ENCODE results near the gene CLDN14. TPM values are rescaled to one million over a fixed set of nuclear protein-coding genes. Genes with fewer than 3 reads are reported as not detected.

CLDN14 gene
- total and polyA plus RNA-seq, 4 donors = 0.08 to 0.49 (median 0.15) TPM; not detected in 1

- WGBS, 2 donors = 45 to 48% methylated on average over 6 of the region's 6 CpGs
- DNase-seq = no peak
- no peak overlapping the region for H3K9ac ChIP-seq (ENCODE audit: insufficient read depth in 1 of 2, low read length in 2 of 2)
- no peak overlapping the region for H3K27ac ChIP-seq (ENCODE audit: low read depth in 1 of 2, low read length in 1 of 2)
- H3K36me3 ChIP-seq (ENCODE audit: control insufficient read depth in 4 of 4, insufficient read depth in 4 of 4, low read length in 4 of 4) = no peaks in the 10 kb centered on the region
- H3K9me3 ChIP-seq (ENCODE audit: control insufficient read depth in 4 of 4, insufficient read depth in 3 of 4, low read length in 3 of 4) = no peaks in the 10 kb centered on the region
- no peak for TF ChIP-seq CTCF (IDR thresholded peaks at IDR 0.05; ENCODE audit: control extremely low read depth, extremely low read depth)
- no peak overlapping the region for H3K4me3 ChIP-seq
- H3K4me1 ChIP-seq (ENCODE audit: control insufficient read depth in 5 of 5, insufficient read depth in 5 of 5, low read length in 5 of 5) = peaks cover 0 to 11% (median 6%) of the 10 kb centered on the region in 5 donors
- H3K27me3 ChIP-seq (ENCODE audit: control insufficient read depth in 3 of 3, insufficient read depth in 3 of 3, low read length in 2 of 3) = no peaks in the 10 kb centered on the region
- no peak for ATAC-seq (ENCODE audit: insufficient read depth, low FRiP score)
These were observed 31.0 kb upstream of the CLDN14 start for GRCh38 chr21:36510911-36511310.

- no peaks in the 10 kb centered on the region for H3K36me3 ChIP-seq (ENCODE audit: control insufficient read depth in 4 of 4, insufficient read depth in 4 of 4, low read length in 4 of 4)
- no peak for TF ChIP-seq CTCF (IDR thresholded peaks at IDR 0.05; ENCODE audit: control extremely low read depth, extremely low read depth)
- H3K27ac ChIP-seq (ENCODE audit: low read depth in 1 of 2, low read length in 1 of 2) = peak overlapping the region in 1 of 2 donors; percentile 24
- no peaks in the 10 kb centered on the region for H3K9me3 ChIP-seq (ENCODE audit: control insufficient read depth in 4 of 4, insufficient read depth in 3 of 4, low read length in 3 of 4)
- H3K4me3 ChIP-seq = no peak overlapping the region
- ATAC-seq (ENCODE audit: insufficient read depth, low FRiP score) (no peak), DNase-seq (peak; percentile 75 to 85 (median 84))
- peaks cover 0 to 18% (median 8%) of the 10 kb centered on the region in 5 donors for H3K4me1 ChIP-seq (ENCODE audit: control insufficient read depth in 5 of 5, insufficient read depth in 5 of 5, low read length in 5 of 5)
- WGBS, 2 donors = 72 to 87% methylated on average over 9 of the region's 9 CpGs
- no peaks in the 10 kb centered on the region for H3K27me3 ChIP-seq (ENCODE audit: control insufficient read depth in 3 of 3, insufficient read depth in 3 of 3, low read length in 2 of 3)
- H3K9ac ChIP-seq (ENCODE audit: insufficient read depth in 1 of 2, low read length in 2 of 2) = no peak overlapping the region
These were observed 30.2 kb upstream of the CLDN14 start for GRCh38 chr21:36509973-36510664.

GRCh38 chr21:36508948-36509347 is 29.0 kb upstream of the CLDN14 start:
- DNase-seq = no peak
- Histone ChIP-seq H3K4me3 (no peak overlapping the region), H3K4me1 (ENCODE audit: control insufficient read depth in 5 of 5, insufficient read depth in 5 of 5, low read length in 5 of 5) (peaks cover 0 to 25% (median 10%) of the 10 kb centered on the region in 5 donors), H3K36me3 (ENCODE audit: control insufficient read depth in 4 of 4, insufficient read depth in 4 of 4, low read length in 4 of 4) (no peaks in the 10 kb centered on the region), H3K9ac (ENCODE audit: insufficient read depth in 1 of 2, low read length in 2 of 2) (no peak overlapping the region), H3K27ac (ENCODE audit: low read depth in 1 of 2, low read length in 1 of 2) (no peak overlapping the region), H3K9me3 (ENCODE audit: control insufficient read depth in 4 of 4, insufficient read depth in 3 of 4, low read length in 3 of 4) (no peaks in the 10 kb centered on the region), H3K27me3 (ENCODE audit: control insufficient read depth in 3 of 3, insufficient read depth in 3 of 3, low read length in 2 of 3) (no peaks in the 10 kb centered on the region)
- ATAC-seq (ENCODE audit: insufficient read depth, low FRiP score) = no peak
- no peak for TF ChIP-seq CTCF (IDR thresholded peaks at IDR 0.05; ENCODE audit: control extremely low read depth, extremely low read depth)
- 93 to 96% methylated on average over 9 of the region's 9 CpGs for WGBS, 2 donors

Data from lung (tissue), 12 donors.